IPS-NIHi11 (cell line): ENCODE results near the gene SNTG2.

Experiments used
- DNase-seq: peaks from one replicate; pipeline ENCODE4 v3.0.0; 2012; ENCODE audit warnings: mixed read lengths, low spot score

The SNTG2 gene

GRCh38 chr2:1283020-1283801 is 332.6 kb downstream of the SNTG2 start:
- no peak for DNase-seq

GRCh38 chr2:1283871-1284270 is 333.2 kb downstream of the SNTG2 start:
- no peak for DNase-seq

GRCh38 chr2:1286929-1287328 is 336.3 kb downstream of the SNTG2 start:
- DNase-seq, result no peak

- no peak for DNase-seq
Measured at GRCh38 chr2:1287427-1287826, 336.8 kb downstream of the SNTG2 start.

- no peak for DNase-seq
Measured at GRCh38 chr2:1294900-1295299, 344.3 kb downstream of the SNTG2 start.

GRCh38 chr2:1295740-1296139 is 345.1 kb downstream of the SNTG2 start:
- DNase-seq, result no peak

GRCh38 chr2:1297372-1298159 is 346.9 kb downstream of the SNTG2 start:
- no peak for DNase-seq

- no peak for DNase-seq
Measured at GRCh38 chr2:1299043-1299442, 348.4 kb downstream of the SNTG2 start.

GRCh38 chr2:1300284-1300683 is 349.6 kb downstream of the SNTG2 start:
- DNase-seq, result no peak

- no peak for DNase-seq
Measured at GRCh38 chr2:1301056-1301455, 350.4 kb downstream of the SNTG2 start.

GRCh38 chr2:1305342-1306013 is 354.8 kb downstream of the SNTG2 start:
- DNase-seq, result no peak

- DNase-seq, result no peak
Measured at GRCh38 chr2:1306014-1306686, 355.5 kb downstream of the SNTG2 start.

GRCh38 chr2:1306687-1307516 is 356.3 kb downstream of the SNTG2 start:
- no peak for DNase-seq

GRCh38 chr2:1307670-1308069 is 357.0 kb downstream of the SNTG2 start:
- DNase-seq, result no peak

- no peak for DNase-seq
Measured at GRCh38 chr2:1308678-1309077, 358.0 kb downstream of the SNTG2 start.

- no peak for DNase-seq
Measured at GRCh38 chr2:1309507-1309906, 358.9 kb downstream of the SNTG2 start.

GRCh38 chr2:1310202-1310601 is 359.6 kb downstream of the SNTG2 start:
- DNase-seq, result no peak

GRCh38 chr2:1310866-1311265 is 360.2 kb downstream of the SNTG2 start:
- DNase-seq, result no peak

GRCh38 chr2:1313240-1313924 is 362.7 kb downstream of the SNTG2 start:
- DNase-seq, result no peak

GRCh38 chr2:1314254-1314653 is 363.6 kb downstream of the SNTG2 start:
- no peak for DNase-seq
